Stomach (tissue), 9 donors: ENCODE data around the gene MUS81. TPM values are rescaled to one million over a fixed set of nuclear protein-coding genes. Genes with fewer than 3 reads are reported as not detected.

Experiments
- DNase-seq, 2 donors: peaks; one replicate each; pipeline versions ENCODE4 v3.0.0 to v3.0.0-alpha.2; 2013 to 2019
- H3K27ac ChIP-seq, 5 donors: fragments of 200-600 bp in 4 of 5; sonication (generic) in 4 of 5; one replicate each; pipeline ENCODE4 v1.5.1; 2013 to 2019; ENCODE audit warnings: mild to moderate bottlenecking in 1 of 5, moderate library complexity in 1 of 5
- H3K27me3 ChIP-seq, 3 donors: fragments of 200-600 bp; sonication (generic); one replicate each; pipeline ENCODE4 v1.5.1; 2017 to 2019; ENCODE audit warnings: mixed run types in 1 of 3
- H3K36me3 ChIP-seq, 4 donors: fragments of 200-600 bp; sonication (generic); 1 replicate in 3 of 4; 2 replicates in 1 of 4; pipeline ENCODE4 v1.5.1; 2016 to 2019
- H3K4me1 ChIP-seq, 4 donors: fragments of 200-600 bp; sonication (generic); one replicate each; pipeline ENCODE4 v1.5.1; 2016 to 2019
- H3K4me3 ChIP-seq, 4 donors: fragments of 200-600 bp; sonication (generic) in 3 of 4; one replicate each; pipeline ENCODE4 v1.5.1; 2016 to 2019; ENCODE audit warnings: mild to moderate bottlenecking in 1 of 4
- H3K9me3 ChIP-seq, 4 donors: fragments of 200-600 bp; sonication (generic); one replicate each; pipeline ENCODE4 v1.5.1; 2016 to 2019
- CTCF ChIP-seq, 7 experiments: fragments of 450-650 bp in 4 of 7; fragments of 200-600 bp in 3 of 7; sonication (generic) in 3 of 7; IDR thresholded peaks; one replicate each; pipeline ENCODE4 v1.5.1; 2016 to 2019; ENCODE audit warnings: antibody characterized with exemption in 7 of 7, control low read depth in 2 of 7, mild to moderate bottlenecking in 1 of 7
- EP300 ChIP-seq: sonication (generic); formaldehyde crosslinking; IDR thresholded peaks from one replicate; pipeline ENCODE4 v1.6.1; 2017; ENCODE audit warnings: antibody characterized with exemption
- POLR2A ChIP-seq, 4 donors: fragments of 450-650 bp; IDR thresholded peaks; one replicate each; pipeline ENCODE4 v1.6.1; 2016; ENCODE audit warnings: antibody characterized with exemption in 4 of 4, control low read depth in 2 of 4, mild to moderate bottlenecking in 1 of 4, moderate library complexity in 1 of 4
- POLR2AphosphoS5 ChIP-seq, 3 donors: sonication (generic); formaldehyde crosslinking; IDR thresholded peaks; one replicate each; pipeline ENCODE4 v1.6.1; 2016; ENCODE audit warnings: antibody characterized with exemption in 3 of 3
- WGBS, 5 donors: extraction: QIAGEN DNeasy Blood & Tissue Kit in 3 of 5; methylation state at CpG; one replicate each; pipeline versions ENCODE4 v1.1.5 to v1.1.7; 2013 to 2018; 5-methylcytosine and 5-hydroxymethylcytosine counted together
- intact Hi-C: fragments of 100-400 bp; cut with DNase I; formaldehyde crosslinking; loops from one replicate; pipeline ENCODE4 v1.15.1; 2023; ENCODE audit warnings: low total_unique reads
- polyA plus RNA-seq, 3 donors: library from polyadenylated mRNA; stranded (reverse); fragments of 200-250 nt; gene quantifications; one replicate each; pipeline ENCODE4 v1.2.3, GENCODE V29; 2013
- total RNA-seq, 5 donors: library from RNA; depleted of rRNA; stranded (reverse); fragments of >200 nt; gene quantifications; one replicate each; pipeline versions ENCODE4 v1.1.0 to v1.2.3, GENCODE V29; 2014 to 2016
- donor health status: healthy with polysubstance abuse.
- donor health status: Bipolar disorder and iron deficiency.
- donor health status: healthy.

The MUS81 gene
- total and polyA plus RNA-seq, 8 donors, result 26.4 to 162 (median 48.8) TPM

GRCh38 chr11:65873318-65874156 is 13.3 kb downstream of the MUS81 start:
- H3K4me3 ChIP-seq, result peak overlapping the region; percentile 60 to 63 (median 62)
- H3K27me3 ChIP-seq, result no peaks in the 10 kb centered on the region
- H3K36me3 ChIP-seq, result peaks cover 0 to 22% (median 12%) of the 10 kb centered on the region in 4 donors
- no peaks in the 10 kb centered on the region for H3K9me3 ChIP-seq
- peak; percentile 97 to 98 for DNase-seq
- H3K4me1 ChIP-seq, result peaks cover 34 to 42% (median 39%) of the 10 kb centered on the region in 4 donors
- intact Hi-C loops, result no loop called here
- 7 to 13% (median 7%) methylated on average over 29 to 54 of the region's 54 CpGs for WGBS, 5 donors
- H3K27ac ChIP-seq, result peak overlapping the region; percentile 77 to 91 (median 87)
- TF ChIP-seq CTCF (IDR thresholded peaks at IDR 0.05), result no peak
- TF ChIP-seq EP300, result peak; percentile 7
- TF ChIP-seq POLR2AphosphoS5 (IDR thresholded peaks at IDR 0.05), result peak; percentile 79 to 96 (median 93)

- Histone ChIP-seq H3K27ac (peak within 1 kb of the TSS in 1 of 5 donors; percentile 53), H3K4me3 (peak within 1 kb of the TSS in 2 of 4 donors; percentile 15 to 16), H3K9me3 (no peaks in the 10 kb centered on the region), H3K27me3 (no peaks in the 10 kb centered on the region), H3K36me3 (peaks cover 12 to 33% (median 26%) of the 10 kb centered on the region in 4 donors), H3K4me1 (peaks cover 3 to 7% (median 4%) of the 10 kb centered on the region in 4 donors)
- TF ChIP-seq POLR2AphosphoS5 (IDR thresholded peaks at IDR 0.05) (no peak), EP300 (no peak), CTCF (IDR thresholded peaks at IDR 0.05) (no peak), POLR2A (IDR thresholded peaks at IDR 0.05) (no peak)
- intact Hi-C loops, result loop anchor here (5.0 kb wide), 1 partner anchor 83 kb away; the partner anchor contains the start of gene SART1
- 29 to 43% (median 38%) methylated on average over 6 to 7 of the region's 7 CpGs for WGBS, 5 donors
- DNase-seq, result no peak
These were observed 19.4 kb downstream of the MUS81 start, which contains the start of gene CTSW for GRCh38 chr11:65879617-65880016. Gene CTSW, plus strand, starts transcription at chr11:65879837. Its CDS starts 18 bp downstream, at chr11:65879855.

GRCh38 chr11:65880027-65880426 is 19.8 kb downstream of the MUS81 start:
- TF ChIP-seq EP300 (no peak), POLR2AphosphoS5 (IDR thresholded peaks at IDR 0.05) (no peak), CTCF (IDR thresholded peaks at IDR 0.05) (no peak), POLR2A (IDR thresholded peaks at IDR 0.05) (no peak)
- peak in 1 of 2 donors; percentile 55 for DNase-seq
- Histone ChIP-seq H3K27me3 (no peaks in the 10 kb centered on the region), H3K4me3 (peak overlapping the region in 2 of 4 donors; percentile 15 to 16), H3K36me3 (peaks cover 15 to 37% (median 27%) of the 10 kb centered on the region in 4 donors), H3K4me1 (peaks cover 7 to 11% (median 9%) of the 10 kb centered on the region in 4 donors), H3K27ac (peak overlapping the region in 1 of 5 donors; percentile 53), H3K9me3 (no peaks in the 10 kb centered on the region)
- intact Hi-C loops, result loop anchor here (5.0 kb wide), 1 partner anchor 82 kb away; the partner anchor contains the start of gene SART1
- 42 to 71% (median 57%) methylated on average over 6 to 7 of the region's 7 CpGs for WGBS, 5 donors

- TF ChIP-seq POLR2AphosphoS5 (IDR thresholded peaks at IDR 0.05), result no peak
- no peak for TF ChIP-seq EP300
- TF ChIP-seq POLR2A (IDR thresholded peaks at IDR 0.05), result no peak
- TF ChIP-seq CTCF (IDR thresholded peaks at IDR 0.05), result no peak
- H3K36me3 ChIP-seq, result peaks cover 20 to 46% (median 35%) of the 10 kb centered on the region in 4 donors
- H3K4me3 ChIP-seq, result no peak overlapping the region
- H3K27me3 ChIP-seq, result no peaks in the 10 kb centered on the region
- 59 to 90% (median 65%) methylated on average over 5 to 7 of the region's 7 CpGs for WGBS, 5 donors
- intact Hi-C loops, result loop anchor here (5.0 kb wide), 1 partner anchor 81 kb away; the partner anchor contains the start of gene SART1
- H3K27ac ChIP-seq, result no peak overlapping the region
- no peak for DNase-seq
- H3K4me1 ChIP-seq, result peaks cover 7 to 20% (median 15%) of the 10 kb centered on the region in 4 donors
- no peaks in the 10 kb centered on the region for H3K9me3 ChIP-seq
These were observed 20.7 kb downstream of the MUS81 start for GRCh38 chr11:65880844-65881421.
